Liver (tissue), 9 donors: Measurements from ENCODE around the gene SMYD4. TPM values are rescaled to one million over a fixed set of nuclear protein-coding genes. Genes with fewer than 3 reads are reported as not detected.

ENCODE experiments used
- DNase-seq: peaks from one replicate; pipeline ENCODE4 v3.0.0-alpha.2; 2017; ENCODE audit warnings: low spot score
- H3K27ac ChIP-seq, 2 donors: one replicate each; pipeline ENCODE4 v1.7.0; 2013; ENCODE audit warnings: inconsistent platforms in 2 of 2, low read length in 2 of 2, control low read depth in 1 of 2, low read depth in 1 of 2, mild to moderate bottlenecking in 1 of 2
- H3K27me3 ChIP-seq, 4 donors: one replicate each; pipeline versions ENCODE4 v1.6.1 to v1.7.0; 2013; ENCODE audit warnings: low read length in 3 of 4, inconsistent platforms in 1 of 4, mild to moderate bottlenecking in 1 of 4, moderate library complexity in 1 of 4; ENCODE audit not compliant: control insufficient read depth in 4 of 4, insufficient read depth in 4 of 4
- H3K36me3 ChIP-seq, 4 donors: one replicate each; pipeline versions ENCODE4 v1.6.1 to v1.7.0; 2013; ENCODE audit warnings: low read length in 3 of 4, mild to moderate bottlenecking in 3 of 4, low read depth in 1 of 4, moderate library complexity in 1 of 4; ENCODE audit not compliant: control insufficient read depth in 4 of 4, insufficient read depth in 3 of 4
- H3K4me1 ChIP-seq, 4 donors: one replicate each; pipeline versions ENCODE4 v1.6.1 to v1.7.0; 2013; ENCODE audit warnings: low read length in 3 of 4, mild to moderate bottlenecking in 3 of 4, moderate library complexity in 1 of 4; ENCODE audit not compliant: control insufficient read depth in 4 of 4, insufficient read depth in 4 of 4
- H3K4me3 ChIP-seq, 3 donors: one replicate each; pipeline versions ENCODE4 v1.6.1 to v1.7.0; 2013; ENCODE audit warnings: low read length in 3 of 3, control low read depth in 1 of 3, low read depth in 1 of 3, mild to moderate bottlenecking in 1 of 3
- H3K9ac ChIP-seq, 2 donors: one replicate each; pipeline ENCODE4 v1.7.0; 2013; ENCODE audit warnings: low read length in 2 of 2, mild to moderate bottlenecking in 2 of 2, moderate library complexity in 2 of 2, control low read depth in 1 of 2, low read depth in 1 of 2
- H3K9me3 ChIP-seq, 4 donors: one replicate each; pipeline versions ENCODE4 v1.6.1 to v1.7.0; 2013; ENCODE audit warnings: low read length in 3 of 4; ENCODE audit not compliant: control insufficient read depth in 4 of 4
- CTCF ChIP-seq: fragments of 150-350 bp; IDR thresholded peaks from 2 replicates; pipeline ENCODE4 v1.5.1; 2017; ENCODE audit warnings: improper control_type of control experiment, low read depth, low read length; ENCODE audit not compliant: missing input control
- EGR1 ChIP-seq, 2 donors: IDR thresholded peaks; 2 replicates each; pipeline ENCODE4 v1.6.1; 2016 to 2018; ENCODE audit warnings: antibody characterized with exemption in 2 of 2, low read depth in 2 of 2
- FOXA1 ChIP-seq: IDR thresholded peaks from 2 replicates; pipeline ENCODE4 v1.6.1; 2016; ENCODE audit warnings: antibody characterized with exemption
- HNF4A ChIP-seq, 2 donors: conservative IDR thresholded peaks; 2 replicates each; pipeline ENCODE4 v1.6.1; 2016; ENCODE audit warnings: antibody characterized with exemption in 2 of 2, mild to moderate bottlenecking in 2 of 2
- HNF4G ChIP-seq: IDR thresholded peaks from 2 replicates; pipeline ENCODE4 v1.6.1; 2016; ENCODE audit warnings: antibody characterized with exemption
- NR2F2 ChIP-seq: IDR thresholded peaks from 2 replicates; pipeline ENCODE4 v1.6.1; 2016; ENCODE audit warnings: antibody characterized with exemption
- RAD21 ChIP-seq, 2 donors: IDR thresholded peaks; 2 replicates each; pipeline ENCODE4 v1.6.1; 2016; ENCODE audit warnings: antibody characterized with exemption in 2 of 2, mild to moderate bottlenecking in 2 of 2
- RXRA ChIP-seq, 2 donors: IDR thresholded peaks; 2 replicates each; pipeline ENCODE4 v1.6.1; 2017 to 2018; ENCODE audit warnings: antibody characterized with exemption in 2 of 2, mild to moderate bottlenecking in 1 of 2
- SP1 ChIP-seq: IDR thresholded peaks from 2 replicates; pipeline ENCODE4 v1.6.1; 2018; ENCODE audit warnings: antibody characterized with exemption, mild to moderate bottlenecking
- TAF1 ChIP-seq: conservative IDR thresholded peaks from 2 replicates; pipeline ENCODE4 v1.6.1; 2016; ENCODE audit warnings: antibody characterized with exemption, mild to moderate bottlenecking
- YY1 ChIP-seq: IDR thresholded peaks from 2 replicates; pipeline ENCODE4 v1.6.1; 2016; ENCODE audit warnings: antibody characterized with exemption, mild to moderate bottlenecking
- WGBS: extraction: QIAGEN DNeasy Blood & Tissue Kit; methylation state at CpG from one replicate; pipeline ENCODE4 v1.1.7; 2013; 5-methylcytosine and 5-hydroxymethylcytosine counted together
- polyA plus RNA-seq, 2 donors: library from polyadenylated mRNA; stranded (reverse) in 1 of 2; unstranded in 1 of 2; fragments of 200-250 nt in 1 of 2; fragments of >200 nt in 1 of 2; fragmentation: Nextera tagmentation in 1 of 2; extraction: Ambion mirVana in 1 of 2; gene quantifications; one replicate each; pipeline versions ENCODE4 v1.2.1 to v1.2.3, GENCODE V29; 2013 to 2015
- total RNA-seq, 2 donors: library from RNA; depleted of rRNA; stranded (reverse); fragments of >200 nt; gene quantifications; one replicate each; pipeline ENCODE4 v1.2.3, GENCODE V29; 2014
- TF ChIP-seq, protein P1 (sequence below): IDR thresholded peaks from 2 replicates; pipeline ENCODE4 v1.6.1; 2016; ENCODE audit warnings: antibody characterized with exemption
- TF ChIP-seq, protein P2 (sequence below): IDR thresholded peaks from 2 replicates; pipeline ENCODE4 v1.6.1; 2016; ENCODE audit warnings: antibody characterized with exemption
- TF ChIP-seq, protein P3 (sequence below): IDR thresholded peaks from 2 replicates; pipeline ENCODE4 v1.6.1; 2016; ENCODE audit warnings: antibody characterized with exemption
- TF ChIP-seq, protein P4 (sequence below): IDR thresholded peaks from 2 replicates; pipeline ENCODE4 v1.6.1; 2016; ENCODE audit warnings: antibody characterized with exemption, mild to moderate bottlenecking
- donor health status: healthy.
- donor health status: healthy.
- donor health status: healthy.
- donor health status: healthy.
- donor health status: healthy.

SMYD4 gene
- total and polyA plus RNA-seq, 4 donors, result 2.2 to 9.5 (median 5.2) TPM

DNA sequence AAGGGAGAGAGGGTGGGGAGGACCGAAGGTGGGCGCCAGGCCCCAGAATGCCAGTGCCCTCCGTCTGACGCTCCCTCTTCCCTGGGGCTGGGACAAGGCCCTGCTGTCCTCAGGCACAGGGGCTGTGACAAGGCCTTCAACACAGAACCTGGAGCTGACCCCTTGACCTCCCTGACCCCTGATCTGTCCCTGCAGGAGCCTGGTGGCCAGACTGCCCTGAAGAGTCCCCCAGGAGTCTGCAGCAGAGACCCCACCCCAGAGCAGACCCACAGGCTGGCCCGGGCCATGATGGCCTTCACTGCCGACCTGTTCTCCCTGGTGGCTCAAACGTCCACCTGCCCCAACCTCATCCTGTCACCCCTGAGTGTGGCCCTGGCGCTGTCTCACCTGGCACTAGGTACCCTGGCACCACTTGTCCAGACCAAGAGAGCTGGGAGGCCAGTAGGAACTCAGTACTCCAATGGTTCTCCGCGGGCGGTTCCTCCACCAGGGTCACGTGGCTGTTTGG is 84.1 kb downstream of the SMYD4 start:
- Histone ChIP-seq H3K4me1 (peaks cover 8 to 53% (median 38%) of the 10 kb centered on the region in 4 donors), H3K9me3 (no peaks in the 10 kb centered on the region), H3K4me3 (peak overlapping the region; percentile 58 to 98 (median 87)), H3K27ac (peak overlapping the region; percentile 79 to 82), H3K36me3 (peaks cover 0 to 8% (median 5%) of the 10 kb centered on the region in 4 donors), H3K27me3 (no peaks in the 10 kb centered on the region), H3K9ac (no peak overlapping the region)
- 42% methylated on average over 12 of the region's 12 CpGs for WGBS
- no peak for DNase-seq
- TF ChIP-seq FOXA1, result no peak
- peak; percentile 60 for TF ChIP-seq NR2F2
- TF ChIP-seq EGR1 (IDR thresholded peaks at IDR 0.05; ENCODE audit: low read depth in 2 of 2), result no peak
- no peak for TF ChIP-seq SP1
- no peak for TF ChIP-seq CTCF
- TF ChIP-seq RAD21 (IDR thresholded peaks at IDR 0.05), result no peak
- TF ChIP-seq HNF4A (conservative IDR thresholded peaks at IDR 0.05), result peak in 1 of 2 donors; percentile 13
- TF ChIP-seq RXRA (IDR thresholded peaks at IDR 0.05), result peak in 1 of 2 donors; percentile 5
- TF ChIP-seq YY1, result no peak

- TF ChIP-seq HNF4A (conservative IDR thresholded peaks at IDR 0.05) (peak in 1 of 2 donors; percentile 14), TAF1 (no peak), SP1 (peak; percentile 15), RXRA (IDR thresholded peaks at IDR 0.05) (peak; percentile 17 to 51), NR2F2 (no peak)
- Histone ChIP-seq H3K9ac (peak overlapping the region; percentile 87 to 97), H3K27me3 (no peaks in the 10 kb centered on the region), H3K9me3 (no peaks in the 10 kb centered on the region), H3K4me1 (peaks cover 5 to 49% (median 34%) of the 10 kb centered on the region in 4 donors), H3K36me3 (peaks cover 0 to 7% (median 4%) of the 10 kb centered on the region in 4 donors), H3K27ac (peak overlapping the region; percentile 79 to 82), H3K4me3 (peak overlapping the region; percentile 58 to 98 (median 87))
- 39% methylated on average over 29 of the region's 29 CpGs for WGBS
- peak; percentile 69 for DNase-seq
These were observed 84.9 kb downstream of the SMYD4 start for GRCh38 chr17:1744551-1745512.

- no peaks in the 10 kb centered on the region for H3K9me3 ChIP-seq
- DNase-seq, result no peak
- H3K9ac ChIP-seq, result peak overlapping the region; percentile 24 to 87
- H3K4me1 ChIP-seq, result peaks cover 4 to 40% (median 25%) of the 10 kb centered on the region in 4 donors
- peaks cover 0 to 4% (median 1%) of the 10 kb centered on the region in 4 donors for H3K36me3 ChIP-seq
- 44% methylated on average over 2 of the region's 2 CpGs for WGBS
- peak overlapping the region; percentile 72 to 82 for H3K27ac ChIP-seq
- H3K4me3 ChIP-seq, result peak overlapping the region; percentile 58 to 98 (median 87)
- H3K27me3 ChIP-seq, result no peaks in the 10 kb centered on the region
- TF ChIP-seq NR2F2 (no peak), RAD21 (IDR thresholded peaks at IDR 0.05) (no peak), HNF4A (conservative IDR thresholded peaks at IDR 0.05) (no peak), HNF4G (no peak), CTCF (no peak)
- TF ChIP-seq, protein P1, sequence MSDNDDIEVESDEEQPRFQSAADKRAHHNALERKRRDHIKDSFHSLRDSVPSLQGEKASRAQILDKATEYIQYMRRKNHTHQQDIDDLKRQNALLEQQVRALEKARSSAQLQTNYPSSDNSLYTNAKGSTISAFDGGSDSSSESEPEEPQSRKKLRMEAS, result no peak
- TF ChIP-seq, protein P2, sequence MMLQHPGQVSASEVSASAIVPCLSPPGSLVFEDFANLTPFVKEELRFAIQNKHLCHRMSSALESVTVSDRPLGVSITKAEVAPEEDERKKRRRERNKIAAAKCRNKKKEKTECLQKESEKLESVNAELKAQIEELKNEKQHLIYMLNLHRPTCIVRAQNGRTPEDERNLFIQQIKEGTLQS, result no peak
- TF ChIP-seq, protein P3, sequence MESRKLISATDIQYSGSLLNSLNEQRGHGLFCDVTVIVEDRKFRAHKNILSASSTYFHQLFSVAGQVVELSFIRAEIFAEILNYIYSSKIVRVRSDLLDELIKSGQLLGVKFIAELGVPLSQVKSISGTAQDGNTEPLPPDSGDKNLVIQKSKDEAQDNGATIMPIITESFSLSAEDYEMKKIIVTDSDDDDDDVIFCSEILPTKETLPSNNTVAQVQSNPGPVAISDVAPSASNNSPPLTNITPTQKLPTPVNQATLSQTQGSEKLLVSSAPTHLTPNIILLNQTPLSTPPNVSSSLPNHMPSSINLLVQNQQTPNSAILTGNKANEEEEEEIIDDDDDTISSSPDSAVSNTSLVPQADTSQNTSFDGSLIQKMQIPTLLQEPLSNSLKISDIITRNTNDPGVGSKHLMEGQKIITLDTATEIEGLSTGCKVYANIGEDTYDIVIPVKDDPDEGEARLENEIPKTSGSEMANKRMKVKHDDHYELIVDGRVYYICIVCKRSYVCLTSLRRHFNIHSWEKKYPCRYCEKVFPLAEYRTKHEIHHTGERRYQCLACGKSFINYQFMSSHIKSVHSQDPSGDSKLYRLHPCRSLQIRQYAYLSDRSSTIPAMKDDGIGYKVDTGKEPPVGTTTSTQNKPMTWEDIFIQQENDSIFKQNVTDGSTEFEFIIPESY, result no peak
- TF ChIP-seq, protein P4, sequence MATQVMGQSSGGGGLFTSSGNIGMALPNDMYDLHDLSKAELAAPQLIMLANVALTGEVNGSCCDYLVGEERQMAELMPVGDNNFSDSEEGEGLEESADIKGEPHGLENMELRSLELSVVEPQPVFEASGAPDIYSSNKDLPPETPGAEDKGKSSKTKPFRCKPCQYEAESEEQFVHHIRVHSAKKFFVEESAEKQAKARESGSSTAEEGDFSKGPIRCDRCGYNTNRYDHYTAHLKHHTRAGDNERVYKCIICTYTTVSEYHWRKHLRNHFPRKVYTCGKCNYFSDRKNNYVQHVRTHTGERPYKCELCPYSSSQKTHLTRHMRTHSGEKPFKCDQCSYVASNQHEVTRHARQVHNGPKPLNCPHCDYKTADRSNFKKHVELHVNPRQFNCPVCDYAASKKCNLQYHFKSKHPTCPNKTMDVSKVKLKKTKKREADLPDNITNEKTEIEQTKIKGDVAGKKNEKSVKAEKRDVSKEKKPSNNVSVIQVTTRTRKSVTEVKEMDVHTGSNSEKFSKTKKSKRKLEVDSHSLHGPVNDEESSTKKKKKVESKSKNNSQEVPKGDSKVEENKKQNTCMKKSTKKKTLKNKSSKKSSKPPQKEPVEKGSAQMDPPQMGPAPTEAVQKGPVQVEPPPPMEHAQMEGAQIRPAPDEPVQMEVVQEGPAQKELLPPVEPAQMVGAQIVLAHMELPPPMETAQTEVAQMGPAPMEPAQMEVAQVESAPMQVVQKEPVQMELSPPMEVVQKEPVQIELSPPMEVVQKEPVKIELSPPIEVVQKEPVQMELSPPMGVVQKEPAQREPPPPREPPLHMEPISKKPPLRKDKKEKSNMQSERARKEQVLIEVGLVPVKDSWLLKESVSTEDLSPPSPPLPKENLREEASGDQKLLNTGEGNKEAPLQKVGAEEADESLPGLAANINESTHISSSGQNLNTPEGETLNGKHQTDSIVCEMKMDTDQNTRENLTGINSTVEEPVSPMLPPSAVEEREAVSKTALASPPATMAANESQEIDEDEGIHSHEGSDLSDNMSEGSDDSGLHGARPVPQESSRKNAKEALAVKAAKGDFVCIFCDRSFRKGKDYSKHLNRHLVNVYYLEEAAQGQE, result no peak
These were observed 86.6 kb downstream of the SMYD4 start for GRCh38 chr17:1743088-1743439.
